Ishikawa (cell line): ENCODE data around the gene KRTAP10-4.

ENCODE experiments used
- CEBPB ChIP-seq: IDR thresholded peaks from 2 replicates; pipeline ENCODE4 v1.6.1; 2012
- CREB1 ChIP-seq: IDR thresholded peaks from 2 replicates; pipeline ENCODE4 v1.6.1; 2012; ENCODE audit warnings: low read depth
- EGR1 ChIP-seq: IDR thresholded peaks from 2 replicates; pipeline ENCODE4 v1.6.1; 2012
- EP300 ChIP-seq: IDR thresholded peaks from 2 replicates; pipeline ENCODE4 v1.6.1; 2012; ENCODE audit warnings: borderline replicate concordance
- FOXM1 ChIP-seq: IDR thresholded peaks from 2 replicates; pipeline ENCODE4 v1.6.1; 2012; ENCODE audit warnings: low read depth, borderline replicate concordance
- NFIC ChIP-seq: IDR thresholded peaks from 2 replicates; pipeline ENCODE4 v1.6.1; 2012
- RAD21 ChIP-seq: IDR thresholded peaks from 2 replicates; pipeline ENCODE4 v1.6.1; 2012; ENCODE audit warnings: low read depth
- TAF1 ChIP-seq: IDR thresholded peaks from 2 replicates; pipeline ENCODE4 v1.6.1; 2012; ENCODE audit warnings: low read depth, mild to moderate bottlenecking
- TCF12 ChIP-seq: IDR thresholded peaks from 2 replicates; pipeline ENCODE4 v1.6.1; 2012; ENCODE audit warnings: low read depth
- TEAD4 ChIP-seq: IDR thresholded peaks from 2 replicates; pipeline ENCODE4 v1.6.1; 2012
- YY1 ChIP-seq: IDR thresholded peaks from 2 replicates; pipeline ENCODE4 v1.6.1; 2012; ENCODE audit warnings: low read depth
- ZBTB7A ChIP-seq: IDR thresholded peaks from 2 replicates; pipeline ENCODE4 v1.6.1; 2012; ENCODE audit warnings: low read depth
- TF ChIP-seq, protein P1 (sequence below): IDR thresholded peaks from 2 replicates; pipeline ENCODE4 v1.6.1; 2012
- TF ChIP-seq, protein P2 (sequence below): IDR thresholded peaks from 2 replicates; pipeline ENCODE4 v1.6.1; 2012; ENCODE audit warnings: low read depth, mild to moderate bottlenecking
- TF ChIP-seq, protein P3 (sequence below): IDR thresholded peaks from 2 replicates; pipeline ENCODE4 v1.6.1; 2012

KRTAP10-4 gene

DNA sequence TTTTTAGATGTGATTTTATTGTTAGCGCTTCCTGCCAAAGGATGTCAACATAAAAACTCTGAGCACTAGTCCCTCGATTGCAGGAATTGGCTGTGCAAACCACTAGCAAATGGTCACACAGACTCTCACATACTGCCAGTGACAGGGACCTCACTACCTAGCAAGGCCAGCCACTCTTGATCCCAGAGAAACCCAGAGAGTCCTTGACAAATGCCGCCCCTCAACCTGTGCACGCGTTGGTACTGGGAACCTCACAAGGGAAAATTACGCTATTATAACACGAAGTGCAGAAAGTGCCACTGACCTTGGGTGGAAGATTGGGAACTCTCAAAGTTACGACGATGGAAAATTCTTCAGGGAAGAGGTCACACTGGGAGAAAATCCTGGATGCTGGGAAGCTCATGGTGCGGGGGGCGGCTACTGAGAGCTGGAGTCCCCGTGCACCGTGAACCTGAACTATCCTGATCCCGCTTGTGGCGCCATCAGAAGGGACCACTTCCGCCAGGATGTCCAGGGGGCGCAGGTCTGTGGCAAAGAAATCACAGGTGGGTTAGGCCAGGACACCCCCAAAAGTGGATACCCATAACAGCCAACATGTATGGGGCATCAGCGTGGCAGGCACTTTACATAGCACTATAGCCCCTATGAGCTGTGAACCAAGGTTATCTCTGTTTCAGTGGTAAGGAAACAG is 5.9 kb upstream of the KRTAP10-4 start:
- TF ChIP-seq NFIC (no peak), FOXM1 (no peak), TCF12 (no peak), RAD21 (no peak), CREB1 (no peak)
- TF ChIP-seq, protein P1, sequence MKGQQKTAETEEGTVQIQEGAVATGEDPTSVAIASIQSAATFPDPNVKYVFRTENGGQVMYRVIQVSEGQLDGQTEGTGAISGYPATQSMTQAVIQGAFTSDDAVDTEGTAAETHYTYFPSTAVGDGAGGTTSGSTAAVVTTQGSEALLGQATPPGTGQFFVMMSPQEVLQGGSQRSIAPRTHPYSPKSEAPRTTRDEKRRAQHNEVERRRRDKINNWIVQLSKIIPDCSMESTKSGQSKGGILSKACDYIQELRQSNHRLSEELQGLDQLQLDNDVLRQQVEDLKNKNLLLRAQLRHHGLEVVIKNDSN, result no peak

DNA sequence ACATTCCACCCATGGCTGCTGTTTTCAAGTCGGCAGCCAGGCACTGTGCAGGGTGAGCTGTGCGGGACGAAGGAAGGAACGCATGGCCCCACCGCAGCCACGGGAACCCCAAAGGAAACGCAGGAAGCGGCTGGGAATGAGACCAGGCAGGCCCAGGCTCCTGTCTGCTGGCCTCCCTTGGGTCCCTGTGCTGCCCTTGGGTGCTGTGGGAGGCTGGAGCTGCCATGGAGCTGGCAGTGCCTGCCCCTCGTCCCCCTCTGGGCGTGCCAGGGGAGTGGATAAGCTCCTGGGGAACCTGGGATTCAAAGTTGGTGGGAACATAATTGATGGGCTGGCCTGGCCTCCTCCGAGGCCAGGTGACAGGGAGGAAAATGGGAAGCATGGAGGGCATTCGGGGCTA is 5.3 kb upstream of the KRTAP10-4 start:
- TF ChIP-seq ZBTB7A (no peak), YY1 (no peak), EP300 (no peak), TEAD4 (no peak), FOXM1 (no peak), TAF1 (no peak), NFIC (no peak), CEBPB (no peak), EGR1 (no peak)
- TF ChIP-seq, protein P2, sequence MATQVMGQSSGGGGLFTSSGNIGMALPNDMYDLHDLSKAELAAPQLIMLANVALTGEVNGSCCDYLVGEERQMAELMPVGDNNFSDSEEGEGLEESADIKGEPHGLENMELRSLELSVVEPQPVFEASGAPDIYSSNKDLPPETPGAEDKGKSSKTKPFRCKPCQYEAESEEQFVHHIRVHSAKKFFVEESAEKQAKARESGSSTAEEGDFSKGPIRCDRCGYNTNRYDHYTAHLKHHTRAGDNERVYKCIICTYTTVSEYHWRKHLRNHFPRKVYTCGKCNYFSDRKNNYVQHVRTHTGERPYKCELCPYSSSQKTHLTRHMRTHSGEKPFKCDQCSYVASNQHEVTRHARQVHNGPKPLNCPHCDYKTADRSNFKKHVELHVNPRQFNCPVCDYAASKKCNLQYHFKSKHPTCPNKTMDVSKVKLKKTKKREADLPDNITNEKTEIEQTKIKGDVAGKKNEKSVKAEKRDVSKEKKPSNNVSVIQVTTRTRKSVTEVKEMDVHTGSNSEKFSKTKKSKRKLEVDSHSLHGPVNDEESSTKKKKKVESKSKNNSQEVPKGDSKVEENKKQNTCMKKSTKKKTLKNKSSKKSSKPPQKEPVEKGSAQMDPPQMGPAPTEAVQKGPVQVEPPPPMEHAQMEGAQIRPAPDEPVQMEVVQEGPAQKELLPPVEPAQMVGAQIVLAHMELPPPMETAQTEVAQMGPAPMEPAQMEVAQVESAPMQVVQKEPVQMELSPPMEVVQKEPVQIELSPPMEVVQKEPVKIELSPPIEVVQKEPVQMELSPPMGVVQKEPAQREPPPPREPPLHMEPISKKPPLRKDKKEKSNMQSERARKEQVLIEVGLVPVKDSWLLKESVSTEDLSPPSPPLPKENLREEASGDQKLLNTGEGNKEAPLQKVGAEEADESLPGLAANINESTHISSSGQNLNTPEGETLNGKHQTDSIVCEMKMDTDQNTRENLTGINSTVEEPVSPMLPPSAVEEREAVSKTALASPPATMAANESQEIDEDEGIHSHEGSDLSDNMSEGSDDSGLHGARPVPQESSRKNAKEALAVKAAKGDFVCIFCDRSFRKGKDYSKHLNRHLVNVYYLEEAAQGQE, result no peak
- TF ChIP-seq, protein P1, result no peak

DNA sequence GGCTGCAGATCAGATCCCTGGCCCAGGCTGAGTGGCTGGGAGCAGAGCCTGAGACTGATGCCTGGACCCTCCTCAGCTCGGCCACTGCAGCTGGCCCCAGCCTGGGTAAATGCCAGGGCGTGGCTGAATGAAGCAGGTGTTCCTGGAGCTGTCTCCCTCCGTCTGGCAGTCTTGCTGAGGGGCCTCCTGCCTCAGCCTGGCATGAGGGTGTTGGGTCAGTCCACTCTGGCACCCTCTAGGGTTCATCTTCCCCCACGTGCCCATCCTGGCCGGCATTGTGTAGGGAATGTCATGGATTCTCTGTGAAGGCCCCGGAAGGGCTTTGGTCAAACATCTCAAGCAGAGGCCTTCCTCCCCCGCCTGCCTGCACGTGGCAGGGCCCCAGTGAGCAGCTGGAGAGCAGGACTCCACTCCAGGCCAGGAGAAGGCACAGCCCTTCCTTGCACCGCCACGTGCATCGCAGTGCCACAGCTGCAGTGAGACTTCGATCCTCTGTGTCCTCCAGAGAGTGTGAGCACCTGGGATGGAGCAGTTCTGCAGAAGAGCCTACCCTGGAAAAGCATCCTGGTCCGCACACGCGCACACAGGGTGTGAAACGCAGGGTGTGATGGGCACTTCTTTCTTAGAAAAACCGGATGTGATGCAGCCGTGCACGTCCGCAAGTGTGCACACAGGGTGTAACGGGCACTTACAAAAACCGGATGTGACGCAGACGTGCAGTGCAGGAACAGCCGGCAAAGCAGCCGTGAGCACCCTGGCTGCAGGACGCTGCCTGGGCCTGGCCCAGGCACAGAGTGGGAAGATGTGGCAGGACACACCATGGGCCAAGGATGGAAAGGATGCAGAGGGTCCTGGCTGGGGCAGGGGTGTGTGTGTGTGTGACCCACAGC is 4.6 kb upstream of the KRTAP10-4 start:
- no peak for TF ChIP-seq NFIC
- TF ChIP-seq, protein P2, result no peak
- TF ChIP-seq, protein P1, result no peak
- no peak for TF ChIP-seq FOXM1
- no peak for TF ChIP-seq EP300
- TF ChIP-seq YY1, result no peak
- no peak for TF ChIP-seq ZBTB7A
- no peak for TF ChIP-seq CREB1
- TF ChIP-seq EGR1, result no peak
- no peak for TF ChIP-seq RAD21
- TF ChIP-seq CEBPB, result no peak
- no peak for TF ChIP-seq TAF1
- TF ChIP-seq, protein P3, sequence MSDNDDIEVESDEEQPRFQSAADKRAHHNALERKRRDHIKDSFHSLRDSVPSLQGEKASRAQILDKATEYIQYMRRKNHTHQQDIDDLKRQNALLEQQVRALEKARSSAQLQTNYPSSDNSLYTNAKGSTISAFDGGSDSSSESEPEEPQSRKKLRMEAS, result no peak
- no peak for TF ChIP-seq TCF12
- no peak for TF ChIP-seq TEAD4

DNA sequence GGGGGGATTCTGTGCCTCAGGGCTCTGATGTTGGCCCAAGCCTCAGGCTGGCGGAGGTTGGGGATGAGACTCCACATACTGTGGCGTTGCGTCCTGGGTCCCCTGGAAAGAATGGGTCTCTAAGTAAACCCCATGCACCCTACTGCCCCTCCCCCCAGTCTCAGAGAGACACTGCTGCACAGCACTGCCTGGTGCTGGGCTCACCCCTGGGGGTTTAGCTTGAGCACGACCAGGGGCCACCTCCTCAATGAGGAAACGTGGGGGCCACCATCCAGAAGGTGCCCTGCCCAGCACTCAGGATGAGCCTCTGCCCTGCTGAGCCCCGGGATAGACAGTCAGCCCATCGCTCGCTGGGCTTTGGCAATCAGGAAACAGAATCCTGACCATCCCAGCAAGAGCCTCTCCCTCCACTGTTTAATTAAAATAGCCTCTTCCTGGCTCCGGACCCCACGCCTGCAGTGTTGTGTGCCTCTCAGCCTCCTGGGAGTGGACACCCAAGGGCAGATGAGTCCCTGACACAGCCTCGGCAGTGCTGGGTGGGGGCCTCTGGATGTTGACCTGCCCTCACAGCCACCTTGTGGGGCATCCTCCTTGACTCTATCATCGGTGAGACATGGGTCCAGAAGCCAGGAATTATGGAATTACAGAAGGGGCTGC is 3.5 kb upstream of the KRTAP10-4 start:
- TF ChIP-seq EP300, result no peak
- no peak for TF ChIP-seq NFIC
- no peak for TF ChIP-seq FOXM1
- TF ChIP-seq TCF12, result no peak
- TF ChIP-seq ZBTB7A, result no peak
- TF ChIP-seq CREB1, result no peak
- TF ChIP-seq, protein P1, result no peak
- TF ChIP-seq TEAD4, result no peak
- no peak for TF ChIP-seq EGR1
- no peak for TF ChIP-seq CEBPB
- TF ChIP-seq RAD21, result no peak
- TF ChIP-seq TAF1, result no peak
- TF ChIP-seq YY1, result no peak
